DMS114 treated with DMSO at 0.1 percent for 48 hours (cell line): Measurements from ENCODE around the gene SPRED1.

Experiments used
- DNase-seq: peaks from one replicate; lab custom pipeline; 2025; ENCODE audit not compliant: unreplicated experiment; lab: John Stamatoyannopoulos, UW

Gene SPRED1

GRCh38 chr15:38252481-38253350 lies at the start of gene SPRED1:
TSS of gene SPRED1 (plus strand) at chr15:38252836. CDS start at chr15:38253186, 350 bp downstream.
- DNase-seq, result peak; percentile 45

DNA sequence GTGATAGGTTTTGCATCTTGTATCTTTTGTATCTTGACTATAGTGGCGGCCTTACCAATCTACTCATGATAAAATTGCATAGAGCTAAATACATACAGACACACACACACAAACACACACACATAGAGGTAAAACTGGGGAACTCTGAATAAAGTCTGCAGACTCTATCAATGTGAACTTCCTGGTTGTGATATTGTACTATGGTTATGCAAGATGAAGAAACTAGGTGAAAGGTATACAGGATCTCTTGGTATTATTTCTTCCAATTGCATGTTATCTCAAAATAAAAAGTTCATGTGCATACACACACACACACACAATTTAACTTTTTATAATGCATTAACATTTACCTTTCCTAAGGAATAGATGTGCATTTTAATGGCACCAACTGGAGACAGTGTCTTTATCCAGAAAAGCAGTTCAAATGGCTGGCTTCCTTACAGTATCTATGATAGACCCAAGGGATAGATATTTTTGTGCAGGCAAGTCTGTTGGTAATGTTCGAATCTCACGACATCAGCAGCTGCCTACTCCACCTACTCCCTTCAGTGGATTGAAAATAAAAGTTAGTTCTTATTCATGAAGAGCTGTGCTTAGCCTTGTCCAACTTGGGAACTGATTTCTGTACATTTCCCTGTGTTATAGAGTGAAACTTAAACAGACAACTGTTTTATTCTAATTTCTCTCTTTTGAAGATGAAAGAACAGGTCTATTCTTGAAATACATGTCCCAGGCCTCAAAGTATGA lies 46.9 kb upstream of the SPRED1 start:
- DNase-seq, result no peak

GRCh38 chr15:38207621-38208020 lies 45.0 kb upstream of the SPRED1 start:
- no peak for DNase-seq

DNA sequence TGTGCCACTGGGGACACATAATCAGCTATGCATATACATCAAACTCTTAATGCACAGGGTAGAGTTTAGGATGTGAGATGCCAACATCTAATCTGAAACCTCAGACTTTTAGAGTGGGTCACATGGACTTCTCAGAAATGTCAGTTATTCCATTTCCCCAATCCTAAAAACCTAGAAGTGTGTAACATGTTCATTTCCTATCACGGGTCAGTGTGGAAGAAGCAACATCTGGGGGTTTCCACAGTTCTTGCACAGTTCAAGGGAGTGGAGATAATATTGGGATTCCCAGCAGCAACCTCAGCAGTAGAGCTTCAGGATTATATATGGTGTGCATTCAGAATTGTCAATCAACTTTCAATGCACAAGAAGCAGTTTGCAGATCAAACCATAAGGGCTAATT lies 44.4 kb upstream of the SPRED1 start:
- no peak for DNase-seq

- no peak for DNase-seq
These were observed 43.9 kb upstream of the SPRED1 start for GRCh38 chr15:38208779-38209178.

DNA sequence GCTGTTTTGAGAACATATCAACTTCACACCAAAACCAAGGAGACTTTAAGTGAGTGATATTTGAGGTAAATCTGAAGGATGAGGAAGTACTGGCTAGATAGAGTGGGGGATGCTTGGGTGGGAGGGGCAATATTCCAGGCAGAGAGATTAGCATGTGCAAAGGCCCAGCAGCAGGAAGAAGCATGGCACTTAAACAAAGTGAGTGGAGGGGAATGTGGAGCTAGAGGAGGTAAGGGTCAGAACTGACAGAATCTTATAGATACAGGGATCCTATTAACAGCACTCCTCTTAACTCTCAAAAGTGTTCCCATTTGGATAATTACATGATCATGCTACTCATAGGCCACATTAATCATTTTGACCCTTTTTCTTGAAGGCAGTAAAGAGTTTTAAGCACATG lies 41.4 kb upstream of the SPRED1 start:
- no peak for DNase-seq

DNA sequence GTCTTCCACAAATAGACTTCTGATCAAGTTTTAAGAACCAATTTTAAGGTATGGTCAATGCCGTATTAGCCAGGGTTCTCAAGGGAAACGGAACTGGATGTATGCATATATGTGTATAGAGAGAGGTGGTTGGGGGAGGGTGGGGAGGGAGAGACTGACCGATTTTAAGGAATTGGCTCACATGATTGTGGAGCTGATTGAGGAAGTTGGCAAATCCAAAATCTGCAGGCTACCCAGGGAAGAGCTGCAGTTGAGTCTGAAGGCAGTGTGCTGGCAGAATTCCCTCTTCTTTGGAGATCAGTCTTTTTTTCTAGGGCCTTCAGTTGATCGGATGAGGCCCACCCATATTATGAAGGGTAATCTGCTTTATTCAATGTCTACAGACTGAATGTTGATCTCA lies 40.8 kb upstream of the SPRED1 start:
- DNase-seq, result no peak

DNA sequence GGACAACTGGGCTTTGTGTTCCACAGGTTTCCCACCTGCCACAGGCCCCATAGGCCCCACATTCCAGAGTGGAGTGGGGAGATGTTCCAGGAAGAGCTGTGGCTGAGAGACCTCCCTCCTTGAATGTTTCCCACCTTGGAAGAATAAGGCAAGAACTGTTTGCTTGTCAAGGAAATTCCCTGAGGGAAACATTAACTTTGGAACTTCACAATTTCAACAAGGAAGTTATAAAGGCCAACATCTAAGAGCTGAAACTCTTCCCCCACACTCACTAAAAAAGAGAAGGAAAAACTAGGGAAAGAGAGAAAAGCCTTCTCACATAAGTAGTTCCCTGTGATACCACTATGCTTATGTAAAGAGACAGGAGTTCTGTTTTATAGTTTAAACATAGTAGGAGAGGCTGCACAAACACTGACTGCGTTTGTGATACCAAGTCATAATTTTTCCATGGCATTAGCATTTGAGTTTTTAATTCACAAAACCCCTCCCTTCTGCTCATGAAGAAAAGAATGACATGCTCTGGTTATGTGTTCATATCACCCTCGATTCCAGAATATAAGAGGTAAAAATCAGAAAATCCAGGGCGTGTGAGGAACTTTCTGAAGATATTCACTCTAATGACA lies 39.8 kb upstream of the SPRED1 start:
- DNase-seq, result no peak

DNA sequence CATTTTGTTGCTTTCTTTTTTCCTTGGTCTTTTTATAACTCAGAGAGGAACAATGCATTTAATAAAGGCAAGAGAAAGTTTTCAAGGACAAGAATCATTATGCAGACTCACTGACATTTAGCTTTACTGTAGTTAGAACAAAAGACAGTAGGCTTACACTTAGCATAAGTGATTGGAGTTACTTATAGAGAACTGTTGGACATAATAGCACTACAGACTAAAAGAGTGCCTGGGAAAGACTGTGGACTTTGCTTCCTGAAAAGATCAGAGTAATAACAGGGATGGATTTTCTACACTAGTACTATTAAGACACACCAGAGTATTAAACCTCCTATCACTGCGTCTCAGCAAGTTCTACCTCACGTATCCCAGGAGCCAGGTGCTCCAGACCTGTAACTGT lies 39.3 kb upstream of the SPRED1 start:
- DNase-seq, result no peak

GRCh38 chr15:38215707-38216106 lies 36.9 kb upstream of the SPRED1 start:
- no peak for DNase-seq

GRCh38 chr15:38216763-38217162 lies 35.9 kb upstream of the SPRED1 start:
- DNase-seq, result no peak

DNA sequence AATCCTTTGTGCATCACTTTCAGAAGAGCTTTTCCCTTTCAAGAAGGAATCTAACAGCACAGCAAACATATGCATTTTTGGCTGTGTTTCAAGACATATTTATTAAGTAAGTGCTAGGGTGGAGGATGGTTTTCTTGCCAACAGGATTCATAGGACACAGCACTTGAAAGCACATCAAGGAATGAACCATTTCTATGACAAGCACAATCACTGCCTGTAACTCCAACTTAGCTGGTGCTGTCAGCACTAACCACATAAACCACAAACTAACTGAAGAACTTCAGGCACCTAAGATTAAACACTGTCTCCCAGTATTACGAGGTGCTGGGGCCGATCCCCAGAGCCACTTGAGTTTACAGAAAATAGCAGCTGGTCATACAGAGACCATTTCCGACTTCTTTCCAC lies 35.4 kb upstream of the SPRED1 start:
- no peak for DNase-seq

DNA sequence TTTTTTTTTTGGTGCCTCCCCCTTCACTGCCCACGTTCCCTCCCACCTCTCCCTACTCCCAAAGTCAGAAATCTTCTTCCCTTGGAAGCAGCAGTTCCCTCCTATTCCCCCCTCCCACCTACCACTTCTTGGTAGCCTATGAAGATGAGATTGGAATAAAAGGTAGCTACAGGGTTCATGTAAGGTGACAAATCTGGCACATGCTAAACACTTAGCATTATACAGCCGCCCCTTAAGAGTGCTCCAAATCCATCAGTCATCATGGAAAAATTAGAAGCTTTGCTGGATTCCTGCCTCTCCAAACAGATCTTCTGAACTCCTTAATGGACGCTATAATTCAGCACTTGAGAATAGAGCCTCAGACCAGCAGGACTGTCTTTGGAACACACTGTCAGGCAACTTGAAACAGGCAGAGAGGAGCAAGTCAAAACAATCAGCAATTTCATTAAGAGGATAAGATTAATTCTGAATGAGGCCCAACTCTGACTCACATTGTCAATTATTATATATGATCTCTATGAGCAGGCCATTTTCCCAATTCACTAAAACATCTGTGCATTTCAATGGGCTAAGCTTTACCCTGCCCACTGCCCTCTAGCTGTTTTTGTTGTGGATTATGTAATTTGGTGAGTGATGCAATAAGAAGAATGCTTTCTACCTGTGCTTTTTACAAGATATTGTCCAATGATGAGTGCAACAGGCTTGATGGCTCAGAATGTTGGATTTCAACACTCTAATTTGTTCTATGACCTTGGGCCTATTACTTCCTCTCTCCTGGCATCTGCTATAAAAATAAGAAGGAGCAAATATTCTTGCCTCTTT lies 34.6 kb upstream of the SPRED1 start:
- no peak for DNase-seq

DNA sequence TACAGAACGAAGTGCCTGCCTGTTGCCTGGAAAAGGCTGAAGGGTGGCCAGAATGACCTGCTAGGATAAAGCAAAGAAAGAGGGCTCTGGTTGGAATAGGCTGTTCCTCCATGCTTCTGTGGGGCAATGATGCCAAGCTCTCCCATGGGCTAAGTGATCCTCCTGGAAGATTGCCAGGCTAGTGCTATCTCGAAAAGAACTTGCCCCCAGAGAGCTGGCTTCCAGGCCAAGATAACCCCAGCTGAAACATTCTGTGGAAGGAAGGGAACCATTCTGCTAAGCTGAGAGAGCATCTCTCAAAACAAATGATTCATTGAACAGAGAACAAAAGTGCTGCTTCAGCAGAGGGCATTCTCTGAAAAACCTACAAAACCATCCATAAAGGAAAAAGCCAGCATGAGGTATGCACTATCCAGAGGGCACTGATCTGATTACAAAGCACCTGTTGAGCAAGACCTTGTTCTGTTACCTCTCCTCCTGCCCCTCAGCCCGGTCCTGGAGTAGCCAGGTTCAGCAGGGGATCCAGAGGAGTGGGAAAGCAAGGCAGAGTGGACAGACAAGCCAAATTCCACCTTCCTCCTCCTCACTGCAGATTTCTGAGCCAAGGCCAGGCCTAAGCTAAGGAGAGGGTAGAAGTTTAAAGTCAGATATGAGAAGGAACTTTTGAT lies 31.9 kb upstream of the SPRED1 start:
- no peak for DNase-seq

DNA sequence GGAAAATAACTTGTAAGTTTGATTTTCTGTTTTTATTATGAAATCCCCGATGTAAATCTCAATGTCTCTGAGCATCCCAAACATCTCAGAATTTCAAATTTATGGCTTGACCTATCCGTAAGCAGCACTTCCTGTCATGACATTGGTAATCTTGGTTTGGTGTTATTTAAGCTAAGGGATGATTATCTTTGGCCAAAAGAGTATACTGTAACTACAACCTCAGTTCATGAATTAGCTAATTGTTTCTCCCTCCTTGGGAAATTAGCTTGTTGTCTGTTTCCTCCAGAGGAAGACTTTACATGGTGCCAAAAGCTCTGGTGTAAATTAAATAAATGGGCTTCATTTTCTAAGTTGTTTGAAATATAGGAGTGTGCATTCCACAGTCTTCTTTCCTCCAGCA lies 28.1 kb upstream of the SPRED1 start:
- DNase-seq, result no peak

DNA sequence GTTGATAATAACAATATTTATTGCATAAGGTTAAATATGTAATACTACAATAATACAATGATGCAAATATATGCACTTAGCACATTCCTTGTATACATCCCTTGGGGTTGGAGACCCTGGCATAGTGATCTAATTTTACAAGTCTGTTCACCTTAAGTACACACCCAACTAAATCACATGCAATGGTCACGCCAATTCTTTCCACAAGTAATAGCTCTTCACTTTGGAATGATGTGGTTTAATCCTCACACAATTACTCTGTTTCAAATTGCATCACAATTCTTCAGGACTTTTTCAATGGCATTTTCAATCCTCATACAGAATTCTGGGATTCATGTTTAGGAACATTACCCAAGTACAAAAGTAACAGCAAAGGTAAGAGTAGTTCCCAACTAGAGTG lies 27.3 kb upstream of the SPRED1 start:
- no peak for DNase-seq

- DNase-seq, result no peak
These were observed 25.9 kb upstream of the SPRED1 start for GRCh38 chr15:38226608-38227266.

GRCh38 chr15:38227941-38228340 lies 24.7 kb upstream of the SPRED1 start:
- DNase-seq, result no peak

DNA sequence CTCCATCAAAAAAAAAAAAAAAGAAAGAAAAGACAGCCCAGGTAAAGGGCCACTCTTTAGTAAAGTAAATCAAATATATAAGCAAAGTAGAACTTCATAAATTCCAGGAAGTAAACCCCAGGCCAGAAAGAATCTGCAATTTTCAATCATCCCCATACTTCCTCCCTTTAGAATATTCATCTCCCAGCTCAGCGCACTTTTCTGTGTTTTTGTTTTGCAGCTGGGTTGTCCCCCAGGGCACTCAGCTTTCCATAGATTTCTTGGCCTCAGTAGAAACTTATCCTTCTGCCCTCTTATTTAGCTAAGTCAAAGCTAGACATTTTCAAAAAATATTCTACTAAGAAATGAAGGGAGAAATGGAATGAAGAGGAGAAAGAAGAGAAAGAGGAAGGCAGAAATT lies 24.0 kb upstream of the SPRED1 start:
- no peak for DNase-seq

- no peak for DNase-seq
These were observed 22.8 kb upstream of the SPRED1 start for GRCh38 chr15:38229705-38230310.
